ENCODE results near the gene CCKAR.

Gene CCKAR

GRCh38 chr4:26524011-26524410, 33.7 kb upstream of the CCKAR start:
- WGBS (ENCODE audit: insufficient coverage), result no CpG with 5 or more reads among the region's 1 CpG
- no peak overlapping the region for H3K27ac ChIP-seq (ENCODE audit: insufficient read depth in 1 of 2, low read depth in 1 of 2, low read length in 2 of 2, poor library complexity in 1 of 2, severe bottlenecking in 2 of 2)
- H3K4me1 ChIP-seq (ENCODE audit: control extremely low read depth in 1 of 4, control insufficient read depth in 4 of 4, insufficient read depth in 4 of 4, low read length in 3 of 4), result no peaks in the 10 kb centered on the region
- peaks cover 0 to 2% (median 0%) of the 10 kb centered on the region in 5 experiments for H3K27me3 ChIP-seq (replicated peaks in 2 of 5; ENCODE audit: control insufficient read depth in 4 of 5, insufficient read depth in 5 of 5, low read length in 4 of 5)
- ChIA-PET CTCF (interaction anchor here (1.0 to 1.1 kb wide), 2 partner anchors 10 to 796 kb away, joined by 3 read pairs; no protein-coding TSS in a partner anchor), POLR2A (no interaction called here)
- no peak overlapping the region for H3K4me3 ChIP-seq (ENCODE audit: control insufficient read depth in 1 of 7, extremely low read depth in 1 of 7, insufficient read depth in 4 of 7, low read depth in 2 of 7, low read length in 6 of 7)
- no peaks in the 10 kb centered on the region for H3K9me3 ChIP-seq (ENCODE audit: control extremely low read depth in 1 of 5, control insufficient read depth in 4 of 5, insufficient read depth in 2 of 5, low read depth in 1 of 5, low read length in 4 of 5)
- no peaks in the 10 kb centered on the region for H3K36me3 ChIP-seq (ENCODE audit: control insufficient read depth in 4 of 4, insufficient read depth in 4 of 4, low read length in 3 of 4)
- DNase-seq, result no peak

- DNase-seq, result no peak
- 100% methylated on average over 1 of the region's 3 CpGs for WGBS (ENCODE audit: insufficient coverage)
These were observed 32.2 kb upstream of the CCKAR start for GRCh38 chr4:26522478-26522877.

GRCh38 chr4:26520728-26521450, 30.6 kb upstream of the CCKAR start:
- H3K4me3 ChIP-seq (ENCODE audit: control insufficient read depth in 1 of 7, extremely low read depth in 1 of 7, insufficient read depth in 4 of 7, low read depth in 2 of 7, low read length in 6 of 7), result no peak overlapping the region
- no peak for DNase-seq
- no peaks in the 10 kb centered on the region for H3K4me1 ChIP-seq (ENCODE audit: control extremely low read depth in 1 of 4, control insufficient read depth in 4 of 4, insufficient read depth in 4 of 4, low read length in 3 of 4)
- no peaks in the 10 kb centered on the region for H3K36me3 ChIP-seq (ENCODE audit: control insufficient read depth in 4 of 4, insufficient read depth in 4 of 4, low read length in 3 of 4)
- WGBS (ENCODE audit: insufficient coverage), result 98% methylated on average over 4 of the region's 7 CpGs
- no peak overlapping the region for H3K27ac ChIP-seq (ENCODE audit: insufficient read depth in 1 of 2, low read depth in 1 of 2, low read length in 2 of 2, poor library complexity in 1 of 2, severe bottlenecking in 2 of 2)
- H3K9me3 ChIP-seq (ENCODE audit: control extremely low read depth in 1 of 5, control insufficient read depth in 4 of 5, insufficient read depth in 2 of 5, low read depth in 1 of 5, low read length in 4 of 5), result no peaks in the 10 kb centered on the region
- ChIA-PET CTCF (no interaction called here), POLR2A (no interaction called here)
- H3K27me3 ChIP-seq (replicated peaks in 2 of 5; ENCODE audit: control insufficient read depth in 4 of 5, insufficient read depth in 5 of 5, low read length in 4 of 5), result peaks cover 0 to 2% (median 0%) of the 10 kb centered on the region in 5 experiments

More at GRCh38 chr4:26522478-26522877, 32.2 kb upstream of the CCKAR start:
- no peak overlapping the region for H3K27ac ChIP-seq (ENCODE audit: insufficient read depth in 1 of 2, low read depth in 1 of 2, low read length in 2 of 2, poor library complexity in 1 of 2, severe bottlenecking in 2 of 2)
- ChIA-PET POLR2A (no interaction called here), CTCF (no interaction called here)
- peaks cover 0 to 2% (median 0%) of the 10 kb centered on the region in 5 experiments for H3K27me3 ChIP-seq (replicated peaks in 2 of 5; ENCODE audit: control insufficient read depth in 4 of 5, insufficient read depth in 5 of 5, low read length in 4 of 5)
- no peak overlapping the region for H3K4me3 ChIP-seq (ENCODE audit: control insufficient read depth in 1 of 7, extremely low read depth in 1 of 7, insufficient read depth in 4 of 7, low read depth in 2 of 7, low read length in 6 of 7)
- no peaks in the 10 kb centered on the region for H3K9me3 ChIP-seq (ENCODE audit: control extremely low read depth in 1 of 5, control insufficient read depth in 4 of 5, insufficient read depth in 2 of 5, low read depth in 1 of 5, low read length in 4 of 5)
- H3K36me3 ChIP-seq (ENCODE audit: control insufficient read depth in 4 of 4, insufficient read depth in 4 of 4, low read length in 3 of 4), result no peaks in the 10 kb centered on the region
- no peaks in the 10 kb centered on the region for H3K4me1 ChIP-seq (ENCODE audit: control extremely low read depth in 1 of 4, control insufficient read depth in 4 of 4, insufficient read depth in 4 of 4, low read length in 3 of 4)

GRCh38 chr4:26515936-26516335, 25.7 kb upstream of the CCKAR start:
- DNase-seq, result no peak
- Histone ChIP-seq H3K4me1 (ENCODE audit: control extremely low read depth in 1 of 4, control insufficient read depth in 4 of 4, insufficient read depth in 4 of 4, low read length in 3 of 4) (no peaks in the 10 kb centered on the region), H3K36me3 (ENCODE audit: control insufficient read depth in 4 of 4, insufficient read depth in 4 of 4, low read length in 3 of 4) (no peaks in the 10 kb centered on the region), H3K4me3 (ENCODE audit: control insufficient read depth in 1 of 7, extremely low read depth in 1 of 7, insufficient read depth in 4 of 7, low read depth in 2 of 7, low read length in 6 of 7) (no peak overlapping the region), H3K27me3 (replicated peaks in 2 of 5; ENCODE audit: control insufficient read depth in 4 of 5, insufficient read depth in 5 of 5, low read length in 4 of 5) (no peaks in the 10 kb centered on the region), H3K9me3 (ENCODE audit: control extremely low read depth in 1 of 5, control insufficient read depth in 4 of 5, insufficient read depth in 2 of 5, low read depth in 1 of 5, low read length in 4 of 5) (no peaks in the 10 kb centered on the region), H3K27ac (ENCODE audit: insufficient read depth in 1 of 2, low read depth in 1 of 2, low read length in 2 of 2, poor library complexity in 1 of 2, severe bottlenecking in 2 of 2) (no peak overlapping the region)
- ChIA-PET POLR2A (no interaction called here), CTCF (no interaction called here)
- 83% methylated on average over 2 of the region's 2 CpGs for WGBS (ENCODE audit: insufficient coverage)

GRCh38 chr4:26510334-26510964, 20.2 kb upstream of the CCKAR start:
- DNase-seq, result no peak
- H3K9me3 ChIP-seq (ENCODE audit: control extremely low read depth in 1 of 5, control insufficient read depth in 4 of 5, insufficient read depth in 2 of 5, low read depth in 1 of 5, low read length in 4 of 5), result no peaks in the 10 kb centered on the region
- H3K27me3 ChIP-seq (replicated peaks in 2 of 5; ENCODE audit: control insufficient read depth in 4 of 5, insufficient read depth in 5 of 5, low read length in 4 of 5), result no peaks in the 10 kb centered on the region
- H3K4me3 ChIP-seq (ENCODE audit: control insufficient read depth in 1 of 7, extremely low read depth in 1 of 7, insufficient read depth in 4 of 7, low read depth in 2 of 7, low read length in 6 of 7), result no peak overlapping the region
- no peaks in the 10 kb centered on the region for H3K36me3 ChIP-seq (ENCODE audit: control insufficient read depth in 4 of 4, insufficient read depth in 4 of 4, low read length in 3 of 4)
- ChIA-PET CTCF (no interaction called here), POLR2A (no interaction called here)
- H3K27ac ChIP-seq (ENCODE audit: insufficient read depth in 1 of 2, low read depth in 1 of 2, low read length in 2 of 2, poor library complexity in 1 of 2, severe bottlenecking in 2 of 2), result no peak overlapping the region
- 90% methylated on average over 1 of the region's 4 CpGs for WGBS (ENCODE audit: insufficient coverage)
- no peaks in the 10 kb centered on the region for H3K4me1 ChIP-seq (ENCODE audit: control extremely low read depth in 1 of 4, control insufficient read depth in 4 of 4, insufficient read depth in 4 of 4, low read length in 3 of 4)

- no peak for DNase-seq
- Histone ChIP-seq H3K36me3 (ENCODE audit: control insufficient read depth in 4 of 4, insufficient read depth in 4 of 4, low read length in 3 of 4) (no peaks in the 10 kb centered on the region), H3K9me3 (ENCODE audit: control extremely low read depth in 1 of 5, control insufficient read depth in 4 of 5, insufficient read depth in 2 of 5, low read depth in 1 of 5, low read length in 4 of 5) (no peaks in the 10 kb centered on the region), H3K4me1 (ENCODE audit: control extremely low read depth in 1 of 4, control insufficient read depth in 4 of 4, insufficient read depth in 4 of 4, low read length in 3 of 4) (no peaks in the 10 kb centered on the region), H3K4me3 (ENCODE audit: control insufficient read depth in 1 of 7, extremely low read depth in 1 of 7, insufficient read depth in 4 of 7, low read depth in 2 of 7, low read length in 6 of 7) (no peak overlapping the region), H3K27me3 (replicated peaks in 2 of 5; ENCODE audit: control insufficient read depth in 4 of 5, insufficient read depth in 5 of 5, low read length in 4 of 5) (no peaks in the 10 kb centered on the region), H3K27ac (ENCODE audit: insufficient read depth in 1 of 2, low read depth in 1 of 2, low read length in 2 of 2, poor library complexity in 1 of 2, severe bottlenecking in 2 of 2) (no peak overlapping the region)
- ChIA-PET POLR2A (no interaction called here), CTCF (no interaction called here)
- WGBS (ENCODE audit: insufficient coverage), result 87% methylated on average over 8 of the region's 8 CpGs
These were observed 19.5 kb upstream of the CCKAR start for GRCh38 chr4:26509681-26510333.

- POLR2A ChIA-PET, result interaction anchor here (0.6 kb wide), 1 partner anchor 167 kb away, joined by 5 read pairs; no protein-coding TSS in a partner anchor
- no peak overlapping the region for H3K4me3 ChIP-seq (ENCODE audit: control insufficient read depth in 1 of 7, extremely low read depth in 1 of 7, insufficient read depth in 4 of 7, low read depth in 2 of 7, low read length in 6 of 7)
These were observed 17.0 kb upstream of the CCKAR start for GRCh38 chr4:26507286-26507685.

More at GRCh38 chr4:26507286-26507685, 17.0 kb upstream of the CCKAR start:
- Histone ChIP-seq H3K36me3 (ENCODE audit: control insufficient read depth in 4 of 4, insufficient read depth in 4 of 4, low read length in 3 of 4) (no peaks in the 10 kb centered on the region), H3K27ac (ENCODE audit: insufficient read depth in 1 of 2, low read depth in 1 of 2, low read length in 2 of 2, poor library complexity in 1 of 2, severe bottlenecking in 2 of 2) (no peak overlapping the region), H3K27me3 (replicated peaks in 2 of 5; ENCODE audit: control insufficient read depth in 4 of 5, insufficient read depth in 5 of 5, low read length in 4 of 5) (no peaks in the 10 kb centered on the region), H3K9me3 (ENCODE audit: control extremely low read depth in 1 of 5, control insufficient read depth in 4 of 5, insufficient read depth in 2 of 5, low read depth in 1 of 5, low read length in 4 of 5) (no peaks in the 10 kb centered on the region), H3K4me1 (ENCODE audit: control extremely low read depth in 1 of 4, control insufficient read depth in 4 of 4, insufficient read depth in 4 of 4, low read length in 3 of 4) (no peaks in the 10 kb centered on the region)
- no peak for DNase-seq
- CTCF ChIA-PET, result no interaction called here
- 83% methylated on average over 3 of the region's 4 CpGs for WGBS (ENCODE audit: insufficient coverage)

All from common myeloid progenitor, CD34-positive (primary cell).